Type B pancreatic cell (in vitro differentiated cells): ENCODE measurements around the gene QTRT2. TPM values are rescaled to one million over a fixed set of nuclear protein-coding genes. Genes with fewer than 3 reads are reported as not detected.

ENCODE experiments used
- DNase-seq: peaks from one replicate; pipeline ENCODE4 v3.0.0; 2021; ENCODE audit warnings: mixed read lengths; ENCODE audit not compliant: unreplicated experiment; ENCODE audit errors: extremely low spot score
- H3K27ac Mint-ChIP-seq: 2 replicates; pipeline ENCODE4 v1.8.0; 2021; ENCODE audit warnings: mild to moderate bottlenecking, mixed read lengths
- H3K27me3 Mint-ChIP-seq: 2 replicates; pipeline ENCODE4 v1.8.0; 2021; ENCODE audit warnings: mixed read lengths
- H3K36me3 Mint-ChIP-seq: 2 replicates; pipeline ENCODE4 v1.8.0; 2021; ENCODE audit warnings: mixed read lengths
- H3K4me1 Mint-ChIP-seq: one replicate; pipeline ENCODE4 v1.8.0; 2021; ENCODE audit warnings: mixed read lengths; ENCODE audit not compliant: unreplicated experiment
- H3K4me3 Mint-ChIP-seq: 2 replicates; pipeline ENCODE4 v1.8.0; 2021; ENCODE audit warnings: mild to moderate bottlenecking, mixed read lengths
- H3K9me3 Mint-ChIP-seq: 2 replicates; pipeline ENCODE4 v1.8.0; 2021; ENCODE audit warnings: mixed read lengths
- CTCF ChIP-seq: fragments of 200-600 bp; sonication (generic); conservative IDR thresholded peaks from 2 replicates; pipeline ENCODE4 v1.5.0; 2021; ENCODE audit warnings: antibody characterized with exemption, mild to moderate bottlenecking
- total RNA-seq: library from RNA; stranded (reverse); gene quantifications from 2 replicates; pipeline ENCODE4 v1.2.1, GENCODE V29; 2021; ENCODE audit warnings: low replicate concordance

Gene QTRT2
- total RNA-seq, 1 donor from 2014 or later = 36.6 TPM

- Mint-ChIP-seq H3K4me1 (peaks cover 11% of the 10 kb centered on the region), H3K27ac (no peak overlapping the region), H3K9me3 (no peaks in the 10 kb centered on the region), H3K27me3 (no peaks in the 10 kb centered on the region), H3K36me3 (peaks cover 4% of the 10 kb centered on the region), H3K4me3 (peak overlapping the region; percentile 76)
- DNase-seq = no peak
- TF ChIP-seq CTCF = no peak
Measured at GRCh38 chr3:114058646-114059045, 2.1 kb downstream of the QTRT2 start.

GRCh38 chr3:114060906-114061655, 4.5 kb downstream of the QTRT2 start:
- no peak overlapping the region for H3K27ac Mint-ChIP-seq
- H3K36me3 Mint-ChIP-seq = peaks cover 15% of the 10 kb centered on the region
- no peak overlapping the region for H3K4me3 Mint-ChIP-seq
- peaks cover 16% of the 10 kb centered on the region for H3K4me1 Mint-ChIP-seq
- H3K9me3 Mint-ChIP-seq = no peaks in the 10 kb centered on the region
- H3K27me3 Mint-ChIP-seq = no peaks in the 10 kb centered on the region
- no peak for TF ChIP-seq CTCF
- no peak for DNase-seq

GRCh38 chr3:114067804-114068203, 11.3 kb downstream of the QTRT2 start:
- peaks cover 34% of the 10 kb centered on the region for H3K36me3 Mint-ChIP-seq
- no peak overlapping the region for H3K4me3 Mint-ChIP-seq
- H3K27me3 Mint-ChIP-seq = no peaks in the 10 kb centered on the region
- H3K4me1 Mint-ChIP-seq = peaks cover 14% of the 10 kb centered on the region
- H3K9me3 Mint-ChIP-seq = no peaks in the 10 kb centered on the region
- DNase-seq = no peak
- TF ChIP-seq CTCF = no peak
- no peak overlapping the region for H3K27ac Mint-ChIP-seq

- H3K27ac Mint-ChIP-seq = no peak overlapping the region
- peaks cover 38% of the 10 kb centered on the region for H3K36me3 Mint-ChIP-seq
- H3K27me3 Mint-ChIP-seq = no peaks in the 10 kb centered on the region
- no peak for DNase-seq
- peaks cover 11% of the 10 kb centered on the region for H3K4me1 Mint-ChIP-seq
- no peaks in the 10 kb centered on the region for H3K9me3 Mint-ChIP-seq
- no peak for TF ChIP-seq CTCF
- H3K4me3 Mint-ChIP-seq = no peak overlapping the region
Measured at GRCh38 chr3:114068336-114068735, 11.8 kb downstream of the QTRT2 start.

- H3K4me1 Mint-ChIP-seq = peaks cover 6% of the 10 kb centered on the region
- no peaks in the 10 kb centered on the region for H3K27me3 Mint-ChIP-seq
- H3K27ac Mint-ChIP-seq = peak overlapping the region; percentile 24
- no peak for TF ChIP-seq CTCF
- no peak for DNase-seq
- no peaks in the 10 kb centered on the region for H3K9me3 Mint-ChIP-seq
- peaks cover 49% of the 10 kb centered on the region for H3K36me3 Mint-ChIP-seq
- H3K4me3 Mint-ChIP-seq = peak overlapping the region; percentile 35
Measured at GRCh38 chr3:114071786-114072185, 15.2 kb downstream of the QTRT2 start.
